Measurements from ENCODE around the gene SND1. TPM values are rescaled to one million over a fixed set of nuclear protein-coding genes. Genes with fewer than 3 reads are reported as not detected.

Gene SND1
- polyA plus RNA-seq, 3 donors = 46.5 to 97.3 (median 79.8) TPM

GRCh38 chr7:127924874-127925273 lies 272.9 kb downstream of the SND1 start:
- H3K36me3 ChIP-seq (replicated peaks in 1 of 2; ENCODE audit: control insufficient read depth in 1 of 2, insufficient read depth in 2 of 2, low read length in 2 of 2) = peaks cover 12 to 14% of the 10 kb centered on the region in 2 donors
- TF ChIP-seq CTCF (IDR thresholded peaks at IDR 0.05) = no peak
- H3K4me1 ChIP-seq (ENCODE audit: control insufficient read depth in 1 of 2, insufficient read depth in 2 of 2, low read length in 2 of 2) = no peaks in the 10 kb centered on the region
- intact Hi-C loops (cut with micrococcal nuclease) = no loop called here
- peaks cover 14 to 21% of the 10 kb centered on the region in 2 donors for H3K36me3 Mint-ChIP-seq
- no peak overlapping the region for H3K4me2 ChIP-seq (replicated peaks; ENCODE audit: extremely low read depth, low read length, poor library complexity, severe bottlenecking)
- H3K79me2 ChIP-seq (ENCODE audit: insufficient read depth, low read length) = peaks cover 29% of the 10 kb centered on the region
- no peaks in the 10 kb centered on the region for H3K9me3 ChIP-seq (replicated peaks in 1 of 2; ENCODE audit: control insufficient read depth in 1 of 2, insufficient read depth in 1 of 2, low read length in 2 of 2)
- H3K9ac ChIP-seq (ENCODE audit: insufficient read depth, low read length, poor library complexity, severe bottlenecking) = no peak overlapping the region
- peaks cover 0 to 2% (median 0%) of the 10 kb centered on the region in 3 donors for H3K27me3 Mint-ChIP-seq (ENCODE audit: low read depth in 3 of 3)
- H3K27ac ChIP-seq (ENCODE audit: low read depth in 1 of 2, low read length in 2 of 2) = no peak overlapping the region
- H2AFZ ChIP-seq (ENCODE audit: insufficient read depth, low read depth, low read length, poor library complexity, severe bottlenecking) = no peak overlapping the region
- peaks cover 30% of the 10 kb centered on the region for H3K4me1 Mint-ChIP-seq
- H3K4me3 ChIP-seq (replicated peaks in 1 of 3; ENCODE audit: low read depth in 2 of 3, low read length in 3 of 3) = no peak overlapping the region
- peaks cover 58% of the 10 kb centered on the region for H4K20me1 ChIP-seq (ENCODE audit: insufficient read depth, low read length)
- no peaks in the 10 kb centered on the region for H3K27me3 ChIP-seq (ENCODE audit: control insufficient read depth in 2 of 2, insufficient read depth in 2 of 2, low read length in 2 of 2)
- H3K4me3 Mint-ChIP-seq = no peak overlapping the region
- no peak for DNase-seq
- H3K9me3 Mint-ChIP-seq = peaks cover 0 to 5% (median 0%) of the 10 kb centered on the region in 7 donors
- H3K27ac Mint-ChIP-seq = no peak overlapping the region

- no peak overlapping the region for H3K4me3 ChIP-seq (replicated peaks in 1 of 3; ENCODE audit: low read depth in 2 of 3, low read length in 3 of 3)
- no peak overlapping the region for H3K9ac ChIP-seq (ENCODE audit: insufficient read depth, low read length, poor library complexity, severe bottlenecking)
- Mint-ChIP-seq H3K9me3 (peaks cover 0 to 5% (median 0%) of the 10 kb centered on the region in 7 donors), H3K27me3 (ENCODE audit: low read depth in 3 of 3) (peaks cover 0 to 2% (median 0%) of the 10 kb centered on the region in 3 donors), H3K4me1 (peaks cover 14% of the 10 kb centered on the region), H3K27ac (no peak overlapping the region), H3K36me3 (peaks cover 30 to 39% of the 10 kb centered on the region in 2 donors), H3K4me3 (no peak overlapping the region)
- 86% methylated on average over 1 of the region's 3 CpGs for WGBS (ENCODE audit: insufficient coverage)
- DNase-seq = no peak
- peaks cover 36% of the 10 kb centered on the region for H4K20me1 ChIP-seq (ENCODE audit: insufficient read depth, low read length)
- H3K4me1 ChIP-seq (ENCODE audit: control insufficient read depth in 1 of 2, insufficient read depth in 2 of 2, low read length in 2 of 2) = no peaks in the 10 kb centered on the region
- H3K27me3 ChIP-seq (ENCODE audit: control insufficient read depth in 2 of 2, insufficient read depth in 2 of 2, low read length in 2 of 2) = no peaks in the 10 kb centered on the region
- peak overlapping the region in 1 of 2 donors; percentile 27 for H3K27ac ChIP-seq (ENCODE audit: low read depth in 1 of 2, low read length in 2 of 2)
- H3K36me3 ChIP-seq (replicated peaks in 1 of 2; ENCODE audit: control insufficient read depth in 1 of 2, insufficient read depth in 2 of 2, low read length in 2 of 2) = peaks cover 23 to 39% of the 10 kb centered on the region in 2 donors
- peaks cover 21% of the 10 kb centered on the region for H3K79me2 ChIP-seq (ENCODE audit: insufficient read depth, low read length)
- no peak overlapping the region for H2AFZ ChIP-seq (ENCODE audit: insufficient read depth, low read depth, low read length, poor library complexity, severe bottlenecking)
- H3K9me3 ChIP-seq (replicated peaks in 1 of 2; ENCODE audit: control insufficient read depth in 1 of 2, insufficient read depth in 1 of 2, low read length in 2 of 2) = no peaks in the 10 kb centered on the region
- no peak overlapping the region for H3K4me2 ChIP-seq (replicated peaks; ENCODE audit: extremely low read depth, low read length, poor library complexity, severe bottlenecking)
- TF ChIP-seq CTCF (IDR thresholded peaks at IDR 0.05) = no peak
- intact Hi-C loops (cut with micrococcal nuclease) = no loop called here
Measured at GRCh38 chr7:127927348-127927696, 275.3 kb downstream of the SND1 start.

Measured in CD14-positive monocyte (primary cell).